Measurements from ENCODE around the gene MRPS34.

MRPS34 gene

DNA sequence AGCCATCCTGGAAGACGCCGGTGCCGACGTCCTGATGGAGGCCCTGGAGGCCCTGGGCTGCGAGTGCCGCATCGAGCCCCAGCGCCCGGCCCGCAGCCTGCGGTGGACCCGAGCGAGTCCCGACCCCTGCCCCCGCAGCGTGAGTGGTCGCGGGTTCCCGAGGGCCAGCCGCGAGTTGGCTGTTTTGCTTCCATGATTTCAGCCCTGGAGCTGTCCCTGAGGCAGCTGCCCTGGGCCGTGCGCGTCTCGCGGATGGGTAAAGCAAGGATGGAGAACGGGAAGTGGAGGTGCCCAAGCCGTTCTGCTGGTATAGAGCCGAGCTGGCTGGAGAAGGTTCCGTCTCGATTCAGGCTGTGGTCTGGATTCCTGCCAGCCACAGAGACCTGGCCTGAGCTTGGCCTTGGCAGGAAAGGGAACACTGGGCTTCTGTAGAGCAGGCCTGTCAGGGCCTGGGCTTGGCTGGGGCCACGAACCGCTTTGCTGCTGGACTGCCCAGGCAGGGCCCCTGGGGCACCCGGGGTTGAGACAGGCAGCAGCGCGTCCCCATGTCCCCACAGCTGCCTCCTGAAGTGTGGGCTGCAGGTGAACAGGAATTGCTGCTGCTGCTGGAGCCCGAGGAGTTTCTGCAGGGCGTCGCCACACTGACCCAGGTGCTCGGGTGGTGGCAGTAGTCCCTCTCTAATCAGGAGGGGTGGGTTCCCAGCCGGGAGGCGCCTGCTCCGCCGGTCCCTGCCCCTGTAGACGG is 941 bp upstream of the MRPS34 start:
- TF ChIP-seq, protein P1, sequence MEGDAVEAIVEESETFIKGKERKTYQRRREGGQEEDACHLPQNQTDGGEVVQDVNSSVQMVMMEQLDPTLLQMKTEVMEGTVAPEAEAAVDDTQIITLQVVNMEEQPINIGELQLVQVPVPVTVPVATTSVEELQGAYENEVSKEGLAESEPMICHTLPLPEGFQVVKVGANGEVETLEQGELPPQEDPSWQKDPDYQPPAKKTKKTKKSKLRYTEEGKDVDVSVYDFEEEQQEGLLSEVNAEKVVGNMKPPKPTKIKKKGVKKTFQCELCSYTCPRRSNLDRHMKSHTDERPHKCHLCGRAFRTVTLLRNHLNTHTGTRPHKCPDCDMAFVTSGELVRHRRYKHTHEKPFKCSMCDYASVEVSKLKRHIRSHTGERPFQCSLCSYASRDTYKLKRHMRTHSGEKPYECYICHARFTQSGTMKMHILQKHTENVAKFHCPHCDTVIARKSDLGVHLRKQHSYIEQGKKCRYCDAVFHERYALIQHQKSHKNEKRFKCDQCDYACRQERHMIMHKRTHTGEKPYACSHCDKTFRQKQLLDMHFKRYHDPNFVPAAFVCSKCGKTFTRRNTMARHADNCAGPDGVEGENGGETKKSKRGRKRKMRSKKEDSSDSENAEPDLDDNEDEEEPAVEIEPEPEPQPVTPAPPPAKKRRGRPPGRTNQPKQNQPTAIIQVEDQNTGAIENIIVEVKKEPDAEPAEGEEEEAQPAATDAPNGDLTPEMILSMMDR (IDR thresholded peaks at IDR 0.05), result no peak
- Histone ChIP-seq H3K4me1 (peaks cover 2% of the 10 kb centered on the region), H3K27ac (peak overlapping the region; percentile 81)

DNA sequence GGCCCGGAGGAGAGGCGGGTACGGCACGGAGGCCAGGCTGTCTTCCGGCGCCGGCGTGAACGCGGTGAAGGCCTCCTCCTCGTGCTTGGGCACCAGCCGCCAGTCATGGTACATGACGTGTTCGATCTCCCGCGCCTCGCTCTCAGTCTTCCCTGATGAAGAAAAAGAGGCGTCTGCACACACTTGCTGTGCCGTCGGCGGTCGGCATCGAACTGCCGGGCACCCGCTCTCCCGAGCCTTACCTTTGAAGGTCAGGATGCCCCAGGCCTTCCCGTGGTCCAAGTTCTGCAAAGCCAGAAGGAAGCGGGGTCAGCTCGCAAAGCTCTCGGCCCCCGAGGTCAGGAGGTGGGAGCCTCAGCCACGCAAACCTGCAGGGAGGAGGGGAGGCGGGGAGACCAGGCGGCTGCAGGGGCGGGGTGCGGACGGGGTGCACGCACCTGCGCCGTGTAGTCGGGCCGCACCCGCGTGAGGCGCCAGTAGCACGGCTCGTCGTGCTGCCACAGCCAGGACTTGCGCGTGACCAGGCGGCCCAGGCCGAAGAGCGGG is 499 bp downstream of the MRPS34 start, which contains the start of gene EME2:
EME2 (plus strand) TSS at position 449 of the 546 bp plus-strand sequence. CDS start 418 bp downstream, outside the sequence.
- peak within 1 kb of the TSS; percentile 39 for H3K9ac ChIP-seq
- H3K4me1 ChIP-seq, result peaks cover 2% of the 10 kb centered on the region
- H3K4me3 ChIP-seq (ENCODE audit: low read depth, low read length), result peak within 1 kb of the TSS; percentile 83
- TF ChIP-seq, protein P1 (IDR thresholded peaks at IDR 0.05), result no peak
- peak within 1 kb of the TSS; percentile 81 for H3K27ac ChIP-seq
- H3K79me2 ChIP-seq, result peaks cover 5% of the 10 kb centered on the region
- H3K36me3 ChIP-seq (ENCODE audit: control insufficient read depth, insufficient read depth, low read length), result no peaks in the 10 kb centered on the region
- H2AFZ ChIP-seq, result peak within 1 kb of the TSS; percentile 79
- peak within 1 kb of the TSS; percentile 65 for H3K4me2 ChIP-seq (ENCODE audit: low read length)
- no peaks in the 10 kb centered on the region for H3K27me3 ChIP-seq (ENCODE audit: control insufficient read depth, insufficient read depth, low read length)
- no peaks in the 10 kb centered on the region for H3K9me3 ChIP-seq (ENCODE audit: control insufficient read depth, low read length)

More for the DNA sequence above, 941 bp upstream of the MRPS34 start:
- no peaks in the 10 kb centered on the region for H3K27me3 ChIP-seq (ENCODE audit: control insufficient read depth, insufficient read depth, low read length)
- peak overlapping the region; percentile 83 for H3K4me3 ChIP-seq (ENCODE audit: low read depth, low read length)
- peaks cover 5% of the 10 kb centered on the region for H3K79me2 ChIP-seq
- H3K4me2 ChIP-seq (ENCODE audit: low read length), result peak overlapping the region; percentile 65
- H3K36me3 ChIP-seq (ENCODE audit: control insufficient read depth, insufficient read depth, low read length), result no peaks in the 10 kb centered on the region
- H2AFZ ChIP-seq, result peak overlapping the region; percentile 79
- no peaks in the 10 kb centered on the region for H3K9me3 ChIP-seq (ENCODE audit: control insufficient read depth, low read length)
- peak overlapping the region; percentile 39 for H3K9ac ChIP-seq

DNA sequence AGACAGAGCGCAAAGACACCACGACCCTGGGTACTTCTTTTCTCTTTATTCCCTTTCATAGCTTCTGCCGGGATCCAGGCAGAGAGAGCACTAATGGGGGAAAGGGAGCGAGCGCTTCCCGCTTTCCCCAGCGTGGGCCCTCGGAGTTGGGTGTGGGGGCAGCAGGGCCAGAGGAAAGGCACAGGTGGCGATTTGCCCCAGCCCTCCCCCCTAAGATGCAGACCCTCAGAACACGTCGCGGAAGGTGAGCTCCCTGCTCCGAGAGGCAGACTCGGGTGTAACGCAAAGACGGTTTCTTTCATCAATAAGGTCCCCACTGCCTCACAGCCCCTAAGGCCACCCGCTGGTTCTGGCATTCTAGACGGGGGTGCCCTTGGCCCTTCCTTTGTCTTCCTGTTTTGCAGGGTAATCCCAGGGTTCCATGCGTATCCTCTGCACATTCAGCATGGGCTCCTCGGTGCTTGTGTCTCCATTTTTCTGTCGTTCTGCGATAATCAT is 1.0 kb downstream of the MRPS34 start:
- Histone ChIP-seq H2AFZ (no peak overlapping the region), H3K9ac (no peak overlapping the region), H3K4me1 (peaks cover 2% of the 10 kb centered on the region), H3K27ac (peak overlapping the region; percentile 81), H3K36me3 (ENCODE audit: control insufficient read depth, insufficient read depth, low read length) (no peaks in the 10 kb centered on the region), H3K9me3 (ENCODE audit: control insufficient read depth, low read length) (no peaks in the 10 kb centered on the region), H3K27me3 (ENCODE audit: control insufficient read depth, insufficient read depth, low read length) (no peaks in the 10 kb centered on the region), H3K4me3 (ENCODE audit: low read depth, low read length) (peak overlapping the region; percentile 83), H3K4me2 (ENCODE audit: low read length) (peak overlapping the region; percentile 65), H3K79me2 (peaks cover 5% of the 10 kb centered on the region)
- TF ChIP-seq, protein P1 (IDR thresholded peaks at IDR 0.05), result no peak

DNA sequence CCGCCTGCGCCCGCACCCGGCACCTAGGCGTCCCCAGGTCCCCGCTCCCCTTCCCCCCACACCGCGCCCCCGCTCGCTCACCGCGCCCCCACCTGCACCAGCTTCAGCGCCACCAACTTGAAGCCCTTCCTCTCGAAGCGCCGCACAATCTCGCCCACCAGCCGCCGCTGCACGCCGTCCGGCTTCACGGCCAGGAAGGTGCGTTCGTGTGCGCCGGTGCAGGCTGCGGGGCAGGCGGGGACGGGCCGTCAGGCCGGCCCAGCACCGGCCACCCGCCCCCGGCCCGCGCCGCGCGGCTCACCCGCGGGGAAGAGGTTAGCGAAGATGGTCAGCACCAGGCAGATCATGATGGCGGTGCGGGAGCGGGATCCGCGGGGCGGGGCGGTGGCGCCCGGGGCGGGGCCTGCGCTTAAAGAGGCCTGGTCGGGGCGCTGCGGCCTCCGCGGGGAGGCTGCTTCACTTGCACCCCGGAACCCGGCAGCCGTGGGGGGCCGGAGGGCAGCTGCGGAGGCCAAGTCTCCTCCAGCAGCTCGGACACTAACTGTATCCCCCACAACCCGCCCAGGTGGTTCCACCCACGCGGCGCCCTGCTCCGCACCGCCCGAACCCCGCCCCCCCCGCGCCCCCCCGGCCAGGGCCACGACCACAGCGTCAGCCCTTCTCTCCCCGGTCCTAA is 1.6 kb downstream of the MRPS34 start, which contains the start of gene NME3:
NME3 (minus strand) TSS at position 356 of the 676 bp plus-strand sequence; CDS start at position 347, 9 bp downstream.
- Histone ChIP-seq H3K36me3 (ENCODE audit: control insufficient read depth, insufficient read depth, low read length) (no peaks in the 10 kb centered on the region), H3K79me2 (peaks cover 5% of the 10 kb centered on the region), H3K9me3 (ENCODE audit: control insufficient read depth, low read length) (no peaks in the 10 kb centered on the region), H3K4me2 (ENCODE audit: low read length) (peak within 1 kb of the TSS; percentile 76), H3K4me3 (ENCODE audit: low read depth, low read length) (peak within 1 kb of the TSS; percentile 83), H3K27me3 (ENCODE audit: control insufficient read depth, insufficient read depth, low read length) (no peaks in the 10 kb centered on the region), H2AFZ (peak within 1 kb of the TSS; percentile 68), H3K9ac (no peak within 1 kb of the TSS), H3K4me1 (peaks cover 2% of the 10 kb centered on the region), H3K27ac (peak within 1 kb of the TSS; percentile 81)
- TF ChIP-seq, protein P1 (IDR thresholded peaks at IDR 0.05), result no peak
